PC-3 (cell line): ENCODE measurements around the gene C15orf62.

Experiments used
- EZH2 ChIP-seq: fragments of 300-600 bp; sonication (generic); IDR thresholded peaks from one replicate; pipeline ENCODE4 v1.6.1; 2017; ENCODE audit warnings: antibody characterized with exemption, mild to moderate bottlenecking, low read length; ENCODE audit not compliant: unreplicated experiment
- TF ChIP-seq, protein P1 (sequence below): fragments of 300-600 bp; sonication (generic); conservative IDR thresholded peaks from 2 replicates; pipeline ENCODE4 v1.5.1; 2017; ENCODE audit warnings: antibody characterized with exemption, low read depth, mild to moderate bottlenecking, low read length

DNA sequence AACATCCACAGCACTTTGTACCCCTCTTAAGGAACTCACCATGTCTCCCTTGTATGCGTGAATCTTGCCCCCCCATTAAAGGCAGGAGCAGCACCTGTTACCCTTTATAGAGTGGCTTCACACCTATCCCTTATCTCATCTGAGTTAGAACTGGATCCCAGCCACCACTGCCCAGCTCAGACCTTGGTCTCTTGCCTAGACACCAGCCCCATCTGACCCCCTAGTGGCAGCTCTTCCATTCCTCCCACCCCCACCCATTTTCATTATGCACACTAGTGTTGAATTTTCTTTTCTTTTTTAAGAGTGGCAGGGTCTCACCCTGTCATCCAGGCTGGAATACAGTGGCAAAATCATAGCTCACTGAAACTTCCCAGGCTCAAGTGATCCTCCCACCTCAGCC, 33.9 kb downstream of the C15orf62 start:
- TF ChIP-seq, protein P1, sequence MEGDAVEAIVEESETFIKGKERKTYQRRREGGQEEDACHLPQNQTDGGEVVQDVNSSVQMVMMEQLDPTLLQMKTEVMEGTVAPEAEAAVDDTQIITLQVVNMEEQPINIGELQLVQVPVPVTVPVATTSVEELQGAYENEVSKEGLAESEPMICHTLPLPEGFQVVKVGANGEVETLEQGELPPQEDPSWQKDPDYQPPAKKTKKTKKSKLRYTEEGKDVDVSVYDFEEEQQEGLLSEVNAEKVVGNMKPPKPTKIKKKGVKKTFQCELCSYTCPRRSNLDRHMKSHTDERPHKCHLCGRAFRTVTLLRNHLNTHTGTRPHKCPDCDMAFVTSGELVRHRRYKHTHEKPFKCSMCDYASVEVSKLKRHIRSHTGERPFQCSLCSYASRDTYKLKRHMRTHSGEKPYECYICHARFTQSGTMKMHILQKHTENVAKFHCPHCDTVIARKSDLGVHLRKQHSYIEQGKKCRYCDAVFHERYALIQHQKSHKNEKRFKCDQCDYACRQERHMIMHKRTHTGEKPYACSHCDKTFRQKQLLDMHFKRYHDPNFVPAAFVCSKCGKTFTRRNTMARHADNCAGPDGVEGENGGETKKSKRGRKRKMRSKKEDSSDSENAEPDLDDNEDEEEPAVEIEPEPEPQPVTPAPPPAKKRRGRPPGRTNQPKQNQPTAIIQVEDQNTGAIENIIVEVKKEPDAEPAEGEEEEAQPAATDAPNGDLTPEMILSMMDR = peak; percentile 16; the same call in 1 of the 2 replicates
- TF ChIP-seq EZH2 = no peak
